22Rv1 (cell line): Measurements from ENCODE around the gene RORB.

Source experiments
- ZFX ChIP-seq: fragments of 450-650 bp; IDR thresholded peaks from 2 replicates; pipeline ENCODE4 v1.6.1; 2017; ENCODE audit warnings: antibody characterized with exemption, borderline replicate concordance
- TF ChIP-seq, protein P1 (sequence below): fragments of 450-650 bp; IDR thresholded peaks from 2 replicates; pipeline ENCODE4 v1.5.1; 2017; ENCODE audit warnings: mild to moderate bottlenecking

DNA sequence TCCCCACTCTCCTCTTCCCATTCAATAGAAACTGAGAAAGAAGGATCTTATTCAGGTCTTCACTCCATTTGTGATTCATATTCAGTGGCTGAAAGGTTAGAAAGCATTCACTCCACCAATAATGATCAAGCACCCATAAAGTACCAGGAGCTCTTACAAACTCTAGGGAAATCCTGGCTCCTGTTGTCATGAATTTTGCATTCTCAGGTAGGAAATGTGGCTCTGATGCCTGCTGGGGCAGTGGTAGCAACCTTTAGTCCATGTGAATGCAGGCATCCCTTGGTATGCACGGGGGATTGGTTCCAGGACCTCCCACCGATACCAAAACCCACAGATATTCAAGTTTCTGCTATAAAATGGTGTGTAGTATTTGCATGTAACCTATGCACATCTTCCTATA, 3.6 kb upstream of the RORB start:
- TF ChIP-seq, protein P1, sequence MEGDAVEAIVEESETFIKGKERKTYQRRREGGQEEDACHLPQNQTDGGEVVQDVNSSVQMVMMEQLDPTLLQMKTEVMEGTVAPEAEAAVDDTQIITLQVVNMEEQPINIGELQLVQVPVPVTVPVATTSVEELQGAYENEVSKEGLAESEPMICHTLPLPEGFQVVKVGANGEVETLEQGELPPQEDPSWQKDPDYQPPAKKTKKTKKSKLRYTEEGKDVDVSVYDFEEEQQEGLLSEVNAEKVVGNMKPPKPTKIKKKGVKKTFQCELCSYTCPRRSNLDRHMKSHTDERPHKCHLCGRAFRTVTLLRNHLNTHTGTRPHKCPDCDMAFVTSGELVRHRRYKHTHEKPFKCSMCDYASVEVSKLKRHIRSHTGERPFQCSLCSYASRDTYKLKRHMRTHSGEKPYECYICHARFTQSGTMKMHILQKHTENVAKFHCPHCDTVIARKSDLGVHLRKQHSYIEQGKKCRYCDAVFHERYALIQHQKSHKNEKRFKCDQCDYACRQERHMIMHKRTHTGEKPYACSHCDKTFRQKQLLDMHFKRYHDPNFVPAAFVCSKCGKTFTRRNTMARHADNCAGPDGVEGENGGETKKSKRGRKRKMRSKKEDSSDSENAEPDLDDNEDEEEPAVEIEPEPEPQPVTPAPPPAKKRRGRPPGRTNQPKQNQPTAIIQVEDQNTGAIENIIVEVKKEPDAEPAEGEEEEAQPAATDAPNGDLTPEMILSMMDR: no peak
- no peak for TF ChIP-seq ZFX
